Measurements from ENCODE around the gene LAPTM4A. TPM values are rescaled to one million over a fixed set of nuclear protein-coding genes. Genes with fewer than 3 reads are reported as not detected.

LAPTM4A gene
- total RNA-seq, 1 experiment from 2014 or later: 160 TPM

DNA sequence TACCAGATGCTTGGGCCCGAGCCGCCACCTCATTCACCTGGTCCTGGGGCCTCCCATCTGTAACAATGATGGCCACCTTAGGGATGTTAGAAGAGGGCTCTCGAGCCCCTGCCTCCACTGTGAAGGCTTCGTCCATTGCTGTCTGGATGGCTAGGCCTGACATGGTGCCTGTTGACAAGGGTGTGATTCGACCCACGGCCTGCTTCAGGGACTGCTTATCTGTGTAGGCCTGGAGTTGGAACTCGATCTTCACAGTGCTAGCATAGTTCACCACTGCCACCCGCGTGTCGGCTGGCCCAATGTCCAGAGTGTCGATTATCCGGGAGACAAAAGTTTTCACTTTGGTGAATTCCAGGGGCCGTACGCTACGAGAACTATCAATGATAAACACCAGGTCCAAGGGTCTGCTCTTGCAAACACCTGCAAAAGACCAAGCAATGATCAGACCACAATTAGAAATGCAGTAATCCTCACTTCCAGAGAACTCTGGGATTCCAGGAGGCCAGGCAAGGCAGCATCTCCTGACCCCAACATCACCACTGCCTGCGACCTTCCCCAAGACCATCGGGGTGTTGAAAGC is 45.4 kb downstream of the LAPTM4A start:
- ChIA-PET CTCF (interaction anchor here (1.2 kb wide), 1 partner anchor 8 kb away, joined by 3 read pairs; no protein-coding TSS in a partner anchor), POLR2A (no interaction called here)
- intact Hi-C loops (cut with micrococcal nuclease): no loop called here
- no peak for TF ChIP-seq CTCF (IDR thresholded peaks at IDR 0.05; ENCODE audit: unreplicated experiment)
- DNase-seq (ENCODE audit: unreplicated experiment): no peak
- Mint-ChIP-seq H3K27ac (ENCODE audit: low read depth, unreplicated experiment) (no peak overlapping the region), H3K4me1 (ENCODE audit: insufficient read depth, unreplicated experiment) (no peaks in the 10 kb centered on the region), H3K27me3 (ENCODE audit: insufficient read depth, unreplicated experiment) (no peaks in the 10 kb centered on the region), H3K36me3 (ENCODE audit: insufficient read depth, unreplicated experiment) (peaks cover 5% of the 10 kb centered on the region), H3K4me3 (ENCODE audit: unreplicated experiment) (no peak overlapping the region), H3K9me3 (ENCODE audit: unreplicated experiment) (no peaks in the 10 kb centered on the region)
- no TSS peak for BruUV-seq (replicated peaks)

- no peak for DNase-seq (ENCODE audit: unreplicated experiment)
- Mint-ChIP-seq H3K36me3 (ENCODE audit: insufficient read depth, unreplicated experiment) (peaks cover 5% of the 10 kb centered on the region), H3K4me3 (ENCODE audit: unreplicated experiment) (no peak overlapping the region), H3K27ac (ENCODE audit: low read depth, unreplicated experiment) (no peak overlapping the region), H3K27me3 (ENCODE audit: insufficient read depth, unreplicated experiment) (no peaks in the 10 kb centered on the region), H3K4me1 (ENCODE audit: insufficient read depth, unreplicated experiment) (no peaks in the 10 kb centered on the region), H3K9me3 (ENCODE audit: unreplicated experiment) (no peaks in the 10 kb centered on the region)
- ChIA-PET CTCF (interaction anchor here (1.2 kb wide), 1 partner anchor 9 kb away, joined by 3 read pairs; no protein-coding TSS in a partner anchor), POLR2A (no interaction called here)
- intact Hi-C loops (cut with micrococcal nuclease): no loop called here
- no TSS peak for BruUV-seq (replicated peaks)
- TF ChIP-seq CTCF (IDR thresholded peaks at IDR 0.05; ENCODE audit: unreplicated experiment): no peak
Observed at GRCh38 chr2:20005067-20005627, 46.3 kb downstream of the LAPTM4A start.

- POLR2A ChIA-PET: interaction anchor here (1.7 kb wide), 1 partner anchor 12 kb away, joined by 8 read pairs; the partner anchor contains the start of gene WDR35
- no TSS peak for BruUV-seq (replicated peaks)
- peaks cover 1% of the 10 kb centered on the region for H3K36me3 Mint-ChIP-seq (ENCODE audit: insufficient read depth, unreplicated experiment)
- intact Hi-C loops (cut with micrococcal nuclease): no loop called here
- CTCF ChIA-PET: interaction anchor here (0.8 to 3.4 kb wide), 4 partner anchors 14 to 99 kb away, joined by 3 to 36 read pairs (median 4); no protein-coding TSS in a partner anchor
- no peaks in the 10 kb centered on the region for H3K4me1 Mint-ChIP-seq (ENCODE audit: insufficient read depth, unreplicated experiment)
- no peaks in the 10 kb centered on the region for H3K9me3 Mint-ChIP-seq (ENCODE audit: unreplicated experiment)
- no peak overlapping the region for H3K4me3 Mint-ChIP-seq (ENCODE audit: unreplicated experiment)
- TF ChIP-seq CTCF (IDR thresholded peaks at IDR 0.05; ENCODE audit: unreplicated experiment): no peak
- H3K27me3 Mint-ChIP-seq (ENCODE audit: insufficient read depth, unreplicated experiment): no peaks in the 10 kb centered on the region
- no peak for DNase-seq (ENCODE audit: unreplicated experiment)
- H3K27ac Mint-ChIP-seq (ENCODE audit: low read depth, unreplicated experiment): no peak overlapping the region
Observed at GRCh38 chr2:20001361-20001863, 50.0 kb downstream of the LAPTM4A start.

- ChIA-PET CTCF (interaction anchor here (0.7 to 1.5 kb wide), 5 partner anchors 12 to 105 kb away, joined by 3 to 4 read pairs (median 3); no protein-coding TSS in a partner anchor), POLR2A (no interaction called here)
- Mint-ChIP-seq H3K9me3 (ENCODE audit: unreplicated experiment) (no peaks in the 10 kb centered on the region), H3K27ac (ENCODE audit: low read depth, unreplicated experiment) (no peak overlapping the region), H3K27me3 (ENCODE audit: insufficient read depth, unreplicated experiment) (no peaks in the 10 kb centered on the region), H3K4me1 (ENCODE audit: insufficient read depth, unreplicated experiment) (peaks cover 6% of the 10 kb centered on the region), H3K36me3 (ENCODE audit: insufficient read depth, unreplicated experiment) (no peaks in the 10 kb centered on the region), H3K4me3 (ENCODE audit: unreplicated experiment) (no peak overlapping the region)
- TF ChIP-seq CTCF (IDR thresholded peaks at IDR 0.05; ENCODE audit: unreplicated experiment): no peak
- BruUV-seq (replicated peaks): no TSS peak
- DNase-seq (ENCODE audit: unreplicated experiment): no peak
- intact Hi-C loops (cut with micrococcal nuclease): loop anchor here (5.0 kb wide), 1 partner anchor 91 kb away; the partner anchor contains the start of gene TTC32
Observed at GRCh38 chr2:19993731-19994130, 57.7 kb downstream of the LAPTM4A start.

Measured in MCF 10A (cell line).